Esophagus squamous epithelium (tissue), 5 donors: ENCODE measurements around the gene PITPNM3. TPM values are rescaled to one million over a fixed set of nuclear protein-coding genes. Genes with fewer than 3 reads are reported as not detected.

Experiments used
- DNase-seq: peaks from one replicate; lab custom pipeline; 2025; lab: John Stamatoyannopoulos, UW
- H3K27ac ChIP-seq, 4 donors: fragments of 200-600 bp; sonication (generic); one replicate each; pipeline ENCODE4 v1.5.1; 2016 to 2019; ENCODE audit warnings: mild to moderate bottlenecking in 1 of 4
- H3K27me3 ChIP-seq, 4 donors: fragments of 200-600 bp; sonication (generic); 1 replicate in 3 of 4; 2 replicates in 1 of 4; pipeline versions ENCODE4 v1.5.1 to v1.6.0; 2017 to 2021; ENCODE audit warnings: antibody characterized with exemption in 1 of 4
- H3K36me3 ChIP-seq, 3 donors: fragments of 200-600 bp; sonication (generic); one replicate each; pipeline ENCODE4 v1.5.1; 2016 to 2019
- H3K4me1 ChIP-seq, 3 donors: fragments of 200-600 bp; sonication (generic); one replicate each; pipeline ENCODE4 v1.5.1; 2017 to 2019
- H3K4me3 ChIP-seq, 4 donors: fragments of 200-600 bp; sonication (generic); 1 replicate in 3 of 4; 2 replicates in 1 of 4; pipeline ENCODE4 v1.5.1; 2016 to 2019; ENCODE audit warnings: mild to moderate bottlenecking in 2 of 4, moderate library complexity in 1 of 4
- H3K9me3 ChIP-seq, 3 donors: fragments of 200-600 bp; sonication (generic); one replicate each; pipeline ENCODE4 v1.5.1; 2016 to 2019
- POLR2A ChIP-seq, 4 donors: fragments of 450-650 bp; IDR thresholded peaks; one replicate each; pipeline ENCODE4 v1.6.1; 2017; ENCODE audit warnings: antibody characterized with exemption in 4 of 4, mild to moderate bottlenecking in 4 of 4, moderate library complexity in 3 of 4
- WGBS, 2 donors: methylation state at CpG; one replicate each; pipeline ENCODE4 v1.1.5; 2018; 5-methylcytosine and 5-hydroxymethylcytosine counted together
- intact Hi-C: fragments of 100-400 bp; cut with DNase I; formaldehyde crosslinking; loops from one replicate; pipeline ENCODE4 v1.15.0; 2022
- total RNA-seq, 4 donors: library from RNA; depleted of rRNA; stranded (reverse); fragments of >200 nt; gene quantifications; one replicate each; pipeline ENCODE4 v1.1.0, GENCODE V29; 2016
- TF ChIP-seq, protein P1 (sequence below), 6 experiments: fragments of 450-650 bp in 4 of 6; fragments of 200-600 bp in 2 of 6; sonication (generic) in 2 of 6; IDR thresholded peaks; one replicate each; pipeline ENCODE4 v1.5.1; 2016 to 2019; ENCODE audit warnings: antibody characterized with exemption in 6 of 6, mild to moderate bottlenecking in 4 of 6, moderate library complexity in 4 of 6
- donor health status: DM: yes; HTN: yes; CAD: no.

Gene PITPNM3
- total RNA-seq, 4 donors from 2014 or later = 14.0 to 33.4 (median 21.5) TPM

DNA sequence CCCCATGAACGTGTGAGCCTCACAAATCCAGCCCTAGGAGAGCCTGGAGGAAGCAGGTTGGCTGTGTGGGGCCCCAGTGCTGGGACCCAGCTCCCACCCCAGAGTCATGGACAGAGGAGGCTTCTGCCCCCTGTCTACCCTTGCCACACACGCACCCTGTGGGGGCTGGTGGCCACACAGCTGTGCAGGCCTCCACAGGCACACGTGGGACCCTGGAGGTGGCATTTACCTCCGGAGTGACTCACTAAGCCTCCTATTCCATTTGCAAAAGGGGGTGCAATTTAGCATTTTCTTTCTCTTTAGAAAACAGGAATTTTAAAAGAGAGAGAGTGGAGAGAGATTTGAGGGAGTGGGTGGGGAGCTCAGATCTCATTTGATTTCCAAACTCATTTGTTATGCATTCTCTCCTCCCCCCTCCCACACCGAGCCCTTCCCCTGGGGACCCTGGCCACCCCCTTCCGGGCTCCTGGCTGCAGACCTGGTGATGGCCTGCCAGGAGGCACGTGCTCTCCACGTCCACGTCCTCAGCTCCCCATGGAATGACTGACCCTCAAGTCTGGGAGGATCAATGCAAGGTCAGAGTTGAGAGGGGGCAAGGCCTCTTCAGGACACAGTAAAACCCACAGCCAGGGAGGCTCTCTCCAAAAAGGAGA is 6.8 kb downstream of the PITPNM3 start:
- Histone ChIP-seq H3K4me1 (peaks cover 54 to 99% (median 55%) of the 10 kb centered on the region in 3 donors), H3K4me3 (no peak overlapping the region), H3K36me3 (no peaks in the 10 kb centered on the region), H3K9me3 (no peaks in the 10 kb centered on the region), H3K27me3 (peaks cover 0 to 2% (median 0%) of the 10 kb centered on the region in 4 donors), H3K27ac (peak overlapping the region; percentile 19 to 96 (median 80))
- TF ChIP-seq POLR2A (IDR thresholded peaks at IDR 0.05) = no peak
- TF ChIP-seq, protein P1, sequence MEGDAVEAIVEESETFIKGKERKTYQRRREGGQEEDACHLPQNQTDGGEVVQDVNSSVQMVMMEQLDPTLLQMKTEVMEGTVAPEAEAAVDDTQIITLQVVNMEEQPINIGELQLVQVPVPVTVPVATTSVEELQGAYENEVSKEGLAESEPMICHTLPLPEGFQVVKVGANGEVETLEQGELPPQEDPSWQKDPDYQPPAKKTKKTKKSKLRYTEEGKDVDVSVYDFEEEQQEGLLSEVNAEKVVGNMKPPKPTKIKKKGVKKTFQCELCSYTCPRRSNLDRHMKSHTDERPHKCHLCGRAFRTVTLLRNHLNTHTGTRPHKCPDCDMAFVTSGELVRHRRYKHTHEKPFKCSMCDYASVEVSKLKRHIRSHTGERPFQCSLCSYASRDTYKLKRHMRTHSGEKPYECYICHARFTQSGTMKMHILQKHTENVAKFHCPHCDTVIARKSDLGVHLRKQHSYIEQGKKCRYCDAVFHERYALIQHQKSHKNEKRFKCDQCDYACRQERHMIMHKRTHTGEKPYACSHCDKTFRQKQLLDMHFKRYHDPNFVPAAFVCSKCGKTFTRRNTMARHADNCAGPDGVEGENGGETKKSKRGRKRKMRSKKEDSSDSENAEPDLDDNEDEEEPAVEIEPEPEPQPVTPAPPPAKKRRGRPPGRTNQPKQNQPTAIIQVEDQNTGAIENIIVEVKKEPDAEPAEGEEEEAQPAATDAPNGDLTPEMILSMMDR (IDR thresholded peaks at IDR 0.05) = peak in 1 of 6 experiments; percentile 3
- 23 to 35% methylated on average over 3 to 7 of the region's 9 CpGs for WGBS, 2 donors
- DNase-seq = no peak
- intact Hi-C loops = loop anchor here (10.0 kb wide), 1 partner anchor 95 kb away; the partner anchor contains the start of genes KIAA0753 and TXNDC17

DNA sequence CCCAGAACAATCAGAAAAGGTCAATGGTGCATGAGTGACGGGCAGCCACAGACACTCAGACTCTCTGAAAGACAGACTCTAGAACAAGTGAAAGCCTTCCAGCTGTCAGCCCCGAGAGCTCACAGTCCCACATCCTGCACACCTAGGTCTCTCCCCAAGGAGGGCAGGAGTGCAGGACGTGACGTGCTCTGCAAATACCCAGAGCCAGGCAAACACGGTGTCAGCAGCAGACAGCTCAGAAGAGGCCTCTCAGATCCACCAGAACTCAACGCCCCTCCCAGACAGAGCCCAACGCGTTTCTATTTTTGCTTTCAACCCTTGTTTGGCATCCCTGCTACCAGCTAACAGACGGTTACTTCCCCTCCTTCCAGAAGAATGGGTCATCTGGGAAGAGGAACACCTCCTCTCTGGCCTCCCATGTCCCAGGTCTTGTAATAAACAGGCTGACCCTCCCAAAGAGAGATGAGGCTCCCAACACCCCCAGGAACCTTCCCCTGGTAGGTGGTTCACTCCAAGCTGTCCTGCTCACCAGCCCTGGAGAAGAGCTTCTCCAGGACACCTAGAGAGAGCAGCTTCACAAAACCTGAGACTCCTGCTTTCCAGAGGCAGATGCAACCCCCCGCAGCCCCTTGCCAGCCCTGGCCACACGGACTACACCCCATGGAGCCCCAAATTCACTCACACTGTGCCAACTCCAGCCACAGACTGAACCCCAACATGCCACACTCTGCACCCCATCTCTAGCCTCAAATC is 7.6 kb downstream of the PITPNM3 start:
- Histone ChIP-seq H3K27me3 (no peaks in the 10 kb centered on the region), H3K27ac (peak overlapping the region; percentile 19 to 96 (median 80)), H3K36me3 (peaks cover 0 to 2% (median 0%) of the 10 kb centered on the region in 3 donors), H3K4me3 (no peak overlapping the region), H3K9me3 (no peaks in the 10 kb centered on the region), H3K4me1 (peaks cover 51 to 92% (median 52%) of the 10 kb centered on the region in 3 donors)
- intact Hi-C loops = no loop called here
- peak in 1 of 4 donors; percentile 14 for TF ChIP-seq POLR2A (IDR thresholded peaks at IDR 0.05)
- TF ChIP-seq, protein P1 (IDR thresholded peaks at IDR 0.05) = no peak
- WGBS, 2 donors = 10 to 24% methylated on average over 5 to 8 of the region's 11 CpGs
- no peak for DNase-seq

DNA sequence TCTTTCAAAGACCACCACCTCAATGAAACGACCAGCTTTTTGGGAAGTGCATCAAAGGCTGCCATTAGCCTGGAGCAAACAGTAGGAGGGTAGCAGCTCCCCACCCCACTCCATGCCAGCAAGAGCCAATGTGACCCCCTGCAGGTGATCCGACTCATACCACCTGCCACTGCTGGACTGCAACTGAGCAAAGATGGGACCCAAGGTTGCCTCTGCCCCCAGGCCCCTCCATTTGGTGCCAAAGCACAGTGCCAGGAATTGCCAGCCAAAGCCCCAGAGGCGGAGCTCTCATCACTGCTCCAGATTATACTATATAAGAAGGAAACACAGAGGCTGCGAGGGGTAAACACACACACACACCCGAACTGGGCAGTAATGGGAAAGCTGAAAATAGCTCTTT is 8.3 kb downstream of the PITPNM3 start:
- no peak for DNase-seq
- no peak for TF ChIP-seq POLR2A (IDR thresholded peaks at IDR 0.05)
- TF ChIP-seq, protein P1 (IDR thresholded peaks at IDR 0.05) = no peak
- H3K27ac ChIP-seq = peak overlapping the region; percentile 19 to 96 (median 80)
- WGBS, 2 donors = 22 to 42% methylated on average over 2 to 3 of the region's 5 CpGs
- H3K27me3 ChIP-seq = no peaks in the 10 kb centered on the region
- peaks cover 0 to 9% (median 0%) of the 10 kb centered on the region in 3 donors for H3K36me3 ChIP-seq
- H3K4me1 ChIP-seq = peaks cover 44 to 84% (median 46%) of the 10 kb centered on the region in 3 donors
- no peaks in the 10 kb centered on the region for H3K9me3 ChIP-seq
- intact Hi-C loops = no loop called here
- H3K4me3 ChIP-seq = no peak overlapping the region

DNA sequence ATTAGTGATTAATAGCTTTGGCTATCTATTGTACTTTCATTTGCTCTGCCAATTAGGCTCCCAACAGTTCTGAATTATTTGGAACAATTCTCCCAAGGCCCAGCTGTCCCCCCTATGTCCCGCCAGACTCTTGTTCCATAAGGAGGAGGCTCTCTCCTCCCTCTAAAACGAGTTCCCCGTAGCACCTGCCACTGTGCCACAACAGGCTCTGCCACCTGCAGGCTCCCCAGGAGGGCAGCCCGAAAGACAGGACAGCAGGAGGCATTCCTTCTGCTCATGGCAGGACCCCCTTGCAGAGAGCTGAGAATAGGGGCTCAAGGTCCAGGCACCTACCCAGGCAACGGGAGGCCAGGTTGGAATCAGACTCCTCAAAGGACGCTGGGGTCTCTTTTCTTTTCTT is 9.0 kb downstream of the PITPNM3 start:
- DNase-seq = no peak
- peaks cover 39 to 77% (median 41%) of the 10 kb centered on the region in 3 donors for H3K4me1 ChIP-seq

More for the DNA sequence above, 9.0 kb downstream of the PITPNM3 start:
- H3K27ac ChIP-seq = peak overlapping the region in 1 of 4 donors; percentile 7
- H3K9me3 ChIP-seq = no peaks in the 10 kb centered on the region
- H3K36me3 ChIP-seq = peaks cover 0 to 15% (median 0%) of the 10 kb centered on the region in 3 donors
- H3K4me3 ChIP-seq = no peak overlapping the region
- no peak for TF ChIP-seq POLR2A (IDR thresholded peaks at IDR 0.05)
- TF ChIP-seq, protein P1 (IDR thresholded peaks at IDR 0.05) = no peak
- intact Hi-C loops = no loop called here
- 79 to 85% methylated on average over 5 to 6 of the region's 6 CpGs for WGBS, 2 donors
- H3K27me3 ChIP-seq = no peaks in the 10 kb centered on the region
